NB4 (cell line): Measurements from ENCODE around the gene KRT85.

ENCODE experiments used
- DNase-seq: peaks from one replicate; pipeline ENCODE4 v3.0.0; 2010; ENCODE audit warnings: low read depth
- H3K4me3 ChIP-seq: one replicate; pipeline ENCODE4 v1.5.1; 2011; ENCODE audit warnings: mild to moderate bottlenecking, low read depth, low read length, moderate library complexity
- MYC ChIP-seq: IDR thresholded peaks from 2 replicates; pipeline ENCODE4 v1.6.1; 2011; ENCODE audit warnings: low read depth, low read length
- POLR2A ChIP-seq: IDR thresholded peaks from 2 replicates; pipeline ENCODE4 v1.6.1; 2011; ENCODE audit warnings: mild to moderate bottlenecking; ENCODE audit not compliant: insufficient read length; ENCODE audit errors: extremely low read depth
- TF ChIP-seq, protein P1 (sequence below): IDR thresholded peaks from one replicate; pipeline ENCODE4 v1.5.1; 2012; ENCODE audit warnings: low read depth, low read length
- TF ChIP-seq, protein P2 (sequence below): IDR thresholded peaks from 2 replicates; pipeline ENCODE4 v1.6.1; 2011; ENCODE audit warnings: low read depth, low read length

KRT85 gene

DNA sequence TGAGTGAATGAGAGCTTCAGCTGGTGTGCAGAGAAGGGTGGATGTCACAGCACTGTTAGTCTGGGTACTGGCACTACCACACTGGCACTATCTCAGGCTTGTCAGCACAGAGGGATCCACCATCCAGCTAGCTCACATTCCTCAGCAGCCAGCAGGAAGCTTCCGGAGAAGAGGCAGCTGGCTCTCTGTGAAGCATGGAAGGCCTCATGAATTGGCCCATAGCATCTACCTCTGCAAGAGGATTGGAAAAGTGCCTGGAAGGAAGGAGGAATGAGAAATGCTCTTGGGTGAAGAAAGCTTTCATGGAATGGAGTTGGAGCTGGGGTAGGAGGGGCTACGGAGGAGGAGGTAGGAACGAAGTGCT lies 56.0 kb downstream of the KRT85 start:
- H3K4me3 ChIP-seq = no peak overlapping the region
- DNase-seq = no peak
- no peak for TF ChIP-seq MYC
- TF ChIP-seq, protein P1, sequence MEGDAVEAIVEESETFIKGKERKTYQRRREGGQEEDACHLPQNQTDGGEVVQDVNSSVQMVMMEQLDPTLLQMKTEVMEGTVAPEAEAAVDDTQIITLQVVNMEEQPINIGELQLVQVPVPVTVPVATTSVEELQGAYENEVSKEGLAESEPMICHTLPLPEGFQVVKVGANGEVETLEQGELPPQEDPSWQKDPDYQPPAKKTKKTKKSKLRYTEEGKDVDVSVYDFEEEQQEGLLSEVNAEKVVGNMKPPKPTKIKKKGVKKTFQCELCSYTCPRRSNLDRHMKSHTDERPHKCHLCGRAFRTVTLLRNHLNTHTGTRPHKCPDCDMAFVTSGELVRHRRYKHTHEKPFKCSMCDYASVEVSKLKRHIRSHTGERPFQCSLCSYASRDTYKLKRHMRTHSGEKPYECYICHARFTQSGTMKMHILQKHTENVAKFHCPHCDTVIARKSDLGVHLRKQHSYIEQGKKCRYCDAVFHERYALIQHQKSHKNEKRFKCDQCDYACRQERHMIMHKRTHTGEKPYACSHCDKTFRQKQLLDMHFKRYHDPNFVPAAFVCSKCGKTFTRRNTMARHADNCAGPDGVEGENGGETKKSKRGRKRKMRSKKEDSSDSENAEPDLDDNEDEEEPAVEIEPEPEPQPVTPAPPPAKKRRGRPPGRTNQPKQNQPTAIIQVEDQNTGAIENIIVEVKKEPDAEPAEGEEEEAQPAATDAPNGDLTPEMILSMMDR = no peak
- TF ChIP-seq, protein P2, sequence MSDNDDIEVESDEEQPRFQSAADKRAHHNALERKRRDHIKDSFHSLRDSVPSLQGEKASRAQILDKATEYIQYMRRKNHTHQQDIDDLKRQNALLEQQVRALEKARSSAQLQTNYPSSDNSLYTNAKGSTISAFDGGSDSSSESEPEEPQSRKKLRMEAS = no peak
- no peak for TF ChIP-seq POLR2A

DNA sequence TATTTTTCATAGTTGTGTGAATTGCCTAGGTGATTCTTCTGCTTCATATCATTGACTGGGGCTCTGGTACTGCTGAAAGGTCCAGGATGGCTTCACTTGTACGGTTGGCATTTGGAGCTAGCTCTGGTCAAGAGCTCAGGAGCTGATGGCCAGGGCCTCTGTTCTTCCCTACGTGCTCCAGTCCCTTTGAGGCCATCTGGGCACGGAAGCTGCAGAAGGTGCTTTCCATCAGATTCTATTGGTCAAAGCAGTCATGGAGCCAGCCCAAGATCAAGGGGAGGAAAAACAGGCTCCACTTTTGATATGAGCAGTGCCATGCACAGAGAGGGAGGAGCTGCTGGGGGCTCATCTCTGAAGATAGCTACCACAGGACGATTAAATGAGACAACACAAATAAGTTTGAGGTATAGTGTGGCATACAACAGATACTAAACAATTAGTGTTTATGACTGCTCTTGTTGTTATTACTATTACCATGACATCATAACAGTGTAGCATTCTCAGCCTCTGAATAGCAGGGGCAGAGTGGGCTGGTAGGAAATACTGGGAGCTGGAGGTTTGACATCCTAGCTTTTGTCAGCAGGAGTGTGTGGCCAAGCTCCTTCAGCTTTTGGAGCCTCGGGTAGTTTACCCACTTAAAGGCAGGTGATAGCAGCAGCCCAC lies 56.5 kb downstream of the KRT85 start:
- no peak for DNase-seq
- no peak for TF ChIP-seq POLR2A
- no peak for TF ChIP-seq MYC
- TF ChIP-seq, protein P2 = no peak
- no peak overlapping the region for H3K4me3 ChIP-seq
